Measurements from ENCODE around the gene HYOU1.
"Not testable (repeated sequence)": the region's sequence is repeated elsewhere in the genome, so short reads cannot be mapped to it uniquely, and the experiment has no call there.

The HYOU1 gene

DNA sequence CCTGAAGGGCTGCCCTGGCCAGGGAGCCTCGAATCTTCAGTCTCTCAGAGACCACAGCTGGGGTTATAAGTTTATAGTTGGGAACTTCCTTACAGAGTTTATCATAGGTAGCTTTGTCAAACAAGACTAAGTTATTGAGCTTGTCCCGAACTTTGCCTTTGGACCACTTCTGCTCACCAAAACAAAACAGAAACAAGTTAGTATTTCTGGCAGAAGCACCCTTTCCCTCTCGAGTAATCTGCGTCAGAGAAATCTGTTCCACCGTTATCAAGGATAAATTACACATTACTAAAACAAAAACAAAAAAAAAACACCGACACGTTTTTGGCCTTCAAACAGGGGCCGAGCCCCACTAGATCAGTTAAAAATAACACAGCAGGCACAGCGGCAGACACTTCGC, 39.6 kb downstream of the HYOU1 start:
- DNase-seq: not testable (repeated sequence)

DNA sequence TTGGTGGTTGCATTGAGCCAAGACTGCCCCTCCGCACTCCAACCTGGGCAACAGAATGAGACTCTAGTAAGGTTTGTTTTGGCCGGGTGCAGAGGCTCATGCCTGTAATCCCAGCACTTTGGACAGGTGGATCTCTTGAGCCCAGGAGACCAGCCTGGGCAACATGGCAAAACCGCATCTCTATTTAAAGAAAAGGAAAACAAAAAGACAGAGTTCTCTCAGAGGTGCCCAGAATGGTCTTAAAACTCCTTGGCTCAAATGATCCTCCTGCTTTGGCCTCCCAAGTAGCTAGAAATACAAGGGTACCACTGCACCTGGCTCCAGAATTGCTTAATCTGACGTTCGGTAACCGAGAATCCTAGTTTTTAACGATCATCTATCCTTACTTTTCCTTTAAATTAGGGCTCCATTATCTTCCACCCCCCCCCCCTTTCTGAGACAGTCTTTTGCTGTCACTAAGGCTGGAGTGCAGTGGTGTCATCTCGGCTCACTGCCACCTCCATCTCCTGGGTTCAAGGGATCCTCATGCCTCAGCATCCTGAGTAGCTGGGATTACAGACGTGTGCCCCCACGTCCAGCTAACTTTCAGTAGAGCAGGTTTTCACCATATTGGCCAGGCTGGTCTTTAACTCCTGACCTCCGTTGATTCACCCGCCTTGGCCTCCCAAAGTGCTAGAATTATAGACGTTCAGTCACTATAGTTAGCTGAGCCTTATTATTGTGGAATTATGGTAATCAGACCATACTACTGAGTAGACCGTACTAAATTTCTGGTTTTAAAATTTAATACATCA, 40.6 kb downstream of the HYOU1 start:
- no peak for DNase-seq

GRCh38 chr11:119015054-119015611, 41.9 kb downstream of the HYOU1 start:
- peak; percentile 25 for DNase-seq

DNA sequence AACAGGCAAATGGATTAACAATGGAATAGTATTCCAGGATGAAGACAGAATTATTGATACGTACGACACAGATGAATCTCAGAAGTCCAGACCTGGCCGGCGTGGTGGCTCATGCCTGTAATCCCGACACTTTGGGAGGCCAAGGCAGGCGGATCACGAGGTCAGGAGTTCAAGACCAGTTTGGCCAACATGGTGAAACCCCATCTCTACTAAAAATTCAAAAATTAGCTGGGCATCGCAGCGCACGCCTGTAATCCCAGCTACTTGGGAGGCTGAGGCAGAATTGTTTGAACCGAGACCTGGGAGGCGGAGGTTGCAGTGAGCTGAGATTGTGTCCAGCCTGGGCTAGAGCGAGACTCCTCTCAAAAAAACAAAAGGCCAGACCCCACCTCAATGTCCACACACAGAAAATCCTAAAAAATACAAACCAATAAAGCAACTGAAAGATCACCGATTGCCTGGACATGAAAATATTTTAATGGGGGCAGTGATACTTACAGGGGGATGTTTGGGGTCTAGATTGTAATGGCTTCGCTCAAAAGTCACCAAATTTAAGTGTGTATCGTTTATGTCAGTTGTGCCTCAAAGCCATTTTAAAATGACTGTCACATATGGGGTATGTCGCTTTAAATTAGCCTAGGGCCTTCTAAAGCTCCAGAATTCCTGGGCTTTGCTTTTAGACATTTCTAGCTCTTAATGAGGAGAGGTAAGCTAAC, 42.6 kb downstream of the HYOU1 start:
- no peak for DNase-seq

DNA sequence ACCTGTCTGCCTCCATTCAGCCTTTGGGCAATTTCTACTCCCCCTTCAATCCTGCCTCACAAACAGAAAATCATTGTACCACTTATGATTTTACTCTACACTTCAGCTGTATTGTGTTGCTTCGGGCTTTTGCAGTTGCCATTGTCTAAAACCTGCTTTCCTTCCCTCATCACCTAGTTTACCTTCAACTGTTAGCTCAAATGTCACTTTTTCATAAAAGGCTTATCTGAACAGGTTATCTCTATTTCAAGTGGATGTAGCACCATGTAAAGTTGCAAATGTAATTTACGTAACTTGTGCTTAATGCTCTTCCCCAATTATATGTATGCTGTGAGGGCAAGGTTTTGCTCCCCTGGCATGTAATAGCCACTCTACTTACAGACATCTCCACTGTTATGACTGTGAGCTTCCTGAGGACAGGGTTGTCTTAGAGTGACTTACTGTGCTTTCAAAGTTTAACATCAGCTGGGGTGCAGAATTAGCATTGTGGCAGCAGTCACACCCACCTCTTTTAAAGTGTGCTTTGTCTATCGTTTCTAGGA, 44.3 kb downstream of the HYOU1 start:
- DNase-seq: no peak

DNA sequence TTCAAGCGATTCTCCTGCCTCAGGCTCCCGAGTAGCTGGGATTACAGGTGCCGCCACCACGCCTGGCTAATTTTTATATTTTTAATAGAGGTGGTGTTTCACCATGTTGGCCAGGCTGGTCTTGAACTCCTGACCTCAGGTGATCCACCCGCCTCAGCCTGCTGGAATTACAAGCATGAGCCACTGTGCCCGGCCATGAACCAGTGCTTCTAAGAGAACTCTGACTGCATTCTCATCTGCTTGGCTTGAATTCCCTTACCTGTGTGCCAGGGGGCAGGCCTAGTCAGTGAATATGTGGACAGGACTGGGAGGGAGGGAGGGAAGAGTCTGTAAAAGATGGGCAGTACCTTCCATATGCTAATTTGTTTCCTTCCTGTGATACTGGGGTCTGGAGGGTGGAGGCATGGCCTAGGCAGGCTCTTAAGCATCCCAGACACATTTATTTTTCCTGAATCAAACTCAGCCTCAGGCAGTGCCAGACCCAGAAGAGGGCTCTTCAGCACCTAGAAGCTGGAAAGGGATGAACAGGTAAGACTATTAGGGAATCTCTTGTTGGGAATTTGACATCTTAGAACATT, 45.4 kb downstream of the HYOU1 start:
- DNase-seq: no peak

GRCh38 chr11:119006656-119007055, 50.3 kb downstream of the HYOU1 start:
- no peak for DNase-seq

DNA sequence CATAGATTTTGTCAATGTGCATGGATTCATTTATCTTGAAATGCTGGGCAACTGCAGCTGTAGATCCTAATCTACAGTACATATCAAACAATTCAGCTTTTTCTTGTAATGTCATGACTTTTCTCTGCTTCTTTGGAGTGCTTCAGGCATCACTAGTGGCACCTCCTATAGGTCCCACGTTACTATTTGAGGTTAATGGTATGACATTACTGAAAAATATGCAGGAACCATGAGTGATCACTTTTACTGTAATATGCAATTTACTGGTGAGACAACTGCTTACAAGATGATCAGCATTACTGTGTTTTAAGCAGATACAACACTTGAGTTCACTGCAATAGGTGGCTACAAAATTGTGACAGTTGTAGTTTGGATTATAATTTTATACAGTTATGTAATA, 56.1 kb downstream of the HYOU1 start:
- no peak for DNase-seq

GRCh38 chr11:118998822-118999221, 58.2 kb downstream of the HYOU1 start:
- peak; percentile 28 for DNase-seq

DNA sequence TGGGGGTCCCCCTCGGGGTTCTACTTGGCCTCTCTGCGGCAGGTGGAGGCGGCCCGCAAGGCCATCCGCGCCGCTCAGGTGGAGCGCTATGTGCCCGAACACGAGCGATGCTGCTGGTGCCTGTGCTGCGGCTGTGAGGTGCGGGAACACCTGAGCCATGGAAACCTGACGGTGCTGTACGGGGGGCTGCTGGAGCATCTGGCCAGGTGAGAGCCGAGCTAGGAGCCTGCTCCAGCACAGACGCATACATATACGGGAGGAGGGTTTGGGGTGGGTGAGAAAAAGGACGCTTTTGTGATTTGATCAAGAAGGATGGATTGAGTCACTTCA, 58.7 kb downstream of the HYOU1 start:
- peak; percentile 68 for DNase-seq

- DNase-seq: peak; percentile 97
Observed at GRCh38 chr11:118997627-118998387, 59.2 kb downstream of the HYOU1 start, which contains the start of gene CENATAC. Gene CENATAC, plus strand, starts transcription at chr11:118998138. Its CDS starts 60 bp downstream, at chr11:118998198.

- peak; percentile 68 for DNase-seq
Observed at GRCh38 chr11:118996926-118997626, 59.9 kb downstream of the HYOU1 start.

Measured in NCI-H69 (cell line).